Stimulated activated CD4-positive, alpha-beta T cell treated with anti-CD3 and anti-CD28 coated beads, Interleukin-4, amount 100 ng/mL, for 48 hours (primary cell): ENCODE measurements around the gene GCH1.
"Not testable (repeated sequence)": the region's sequence is repeated elsewhere in the genome, so short reads cannot be mapped to it uniquely, and the experiment has no call there.

Experiments used
- DNase-seq, 2 donors: peaks; one replicate each; pipeline ENCODE4 v3.0.0-alpha.2; 2020; ENCODE audit warnings: low read depth in 2 of 2

The GCH1 gene

DNA sequence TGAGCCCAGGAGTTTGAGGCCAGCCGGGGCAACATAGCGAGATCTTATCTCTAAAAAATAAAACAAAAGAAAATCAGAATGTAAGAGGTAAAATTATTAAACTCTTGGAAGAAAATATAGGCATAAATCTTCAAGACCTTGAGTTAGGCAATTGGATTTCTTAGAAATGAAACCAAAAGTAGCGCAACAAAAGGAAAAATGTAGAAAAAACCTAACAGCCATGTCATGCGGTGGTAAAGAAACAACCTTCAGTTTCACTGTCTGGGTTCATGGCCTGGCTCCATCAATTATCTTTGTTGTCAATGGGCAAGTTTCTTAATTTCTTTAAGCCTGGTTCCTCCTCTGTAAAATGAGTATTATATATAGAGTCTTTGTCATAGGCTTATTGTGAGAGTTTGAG is 5.6 kb upstream of the GCH1 start:
- no peak for DNase-seq

DNA sequence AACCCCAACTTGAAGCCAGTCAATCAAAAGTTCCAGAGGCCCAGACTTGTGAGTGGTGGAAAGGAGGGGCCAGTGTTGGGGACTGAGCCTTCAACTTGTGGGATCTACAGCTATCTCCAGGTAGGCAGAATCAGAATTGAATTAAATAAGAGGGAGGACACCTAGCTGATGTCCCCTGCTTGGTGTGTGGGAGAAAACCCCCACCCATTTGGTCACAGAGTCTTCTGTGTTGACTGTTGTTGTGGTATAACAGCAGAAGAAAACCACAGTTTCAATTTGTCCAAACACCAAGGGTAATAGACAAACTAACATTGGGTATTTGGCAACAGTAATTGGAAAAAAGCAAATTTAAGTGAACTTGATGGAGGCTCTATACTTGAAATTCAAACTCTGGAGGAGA is 3.4 kb upstream of the GCH1 start:
- DNase-seq, result no peak

DNA sequence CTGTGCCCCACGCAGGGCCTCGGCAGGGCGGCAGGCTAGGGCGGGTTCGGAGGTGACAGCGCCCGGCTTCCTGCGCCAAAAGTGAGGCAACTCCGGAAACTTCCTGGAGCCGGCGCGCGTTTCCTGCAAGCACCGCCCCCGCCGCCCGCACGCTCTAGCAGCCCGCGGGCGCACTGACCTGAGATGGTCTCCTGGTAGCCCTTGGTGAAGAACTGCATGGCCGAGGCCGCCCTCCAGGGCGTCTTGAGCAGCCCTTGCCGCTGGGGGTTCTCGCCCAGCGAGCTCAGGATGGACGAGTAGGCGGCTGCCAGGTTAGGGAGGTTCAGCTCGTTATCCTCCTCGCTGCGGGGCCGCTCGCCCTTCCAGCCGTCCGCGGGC is 494 bp downstream of the GCH1 start:
- DNase-seq, result peak; percentile 68 to 71

DNA sequence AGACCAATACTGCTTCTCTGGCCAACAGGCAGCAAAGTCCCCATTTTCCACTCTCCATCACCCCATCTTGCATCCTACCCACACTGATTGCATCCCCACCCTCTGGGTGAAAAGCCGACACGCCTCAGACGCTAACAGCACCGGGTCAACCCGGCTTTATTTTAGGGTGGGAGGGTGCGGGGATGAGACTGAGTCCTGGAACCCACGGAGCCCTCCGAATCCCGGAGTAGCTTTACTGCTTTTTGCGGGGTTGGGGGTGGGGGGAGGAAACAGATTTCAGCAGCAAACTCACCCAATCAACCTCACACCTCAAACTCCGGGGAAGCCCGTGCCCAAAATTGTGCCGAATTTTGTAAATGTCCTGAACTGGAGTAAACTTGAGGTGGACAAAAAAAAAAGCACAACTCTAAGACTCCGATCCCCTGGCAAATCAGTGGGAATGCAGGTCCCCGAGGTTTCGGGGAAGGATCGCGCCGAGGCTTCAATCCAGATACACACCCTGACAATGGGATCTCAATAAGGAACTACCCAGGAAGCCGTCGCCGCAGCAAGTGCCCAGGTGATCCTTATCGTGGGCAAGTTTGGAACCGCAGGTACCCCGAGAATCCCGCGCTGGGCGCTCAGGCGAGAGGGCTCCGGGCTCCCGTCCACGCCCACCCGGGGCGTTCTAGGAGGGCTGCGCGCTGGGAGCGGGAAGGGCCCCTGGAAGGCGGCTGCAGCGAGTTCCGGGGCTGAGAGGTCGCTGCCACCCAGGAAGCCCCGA is 1.1 kb downstream of the GCH1 start:
- no peak for DNase-seq

DNA sequence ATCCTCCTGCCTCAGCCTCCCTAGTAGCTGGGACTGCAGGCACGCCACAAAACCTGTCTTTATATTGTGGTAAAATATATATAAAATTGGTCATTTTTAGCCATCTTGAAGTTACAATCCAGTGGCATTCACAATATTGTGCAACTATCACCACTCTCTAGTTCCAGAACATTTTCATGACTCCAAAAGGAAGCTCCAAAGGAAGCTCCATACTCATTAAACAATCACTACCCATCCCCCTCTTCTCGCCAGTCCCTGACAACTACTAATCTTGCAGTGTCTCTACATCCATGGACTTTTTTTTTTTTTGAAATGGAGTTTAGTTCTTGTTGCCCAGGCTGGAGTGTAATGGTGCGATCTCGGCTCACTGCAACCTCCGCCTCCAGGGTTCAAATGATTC is 3.1 kb downstream of the GCH1 start:
- no peak for DNase-seq

DNA sequence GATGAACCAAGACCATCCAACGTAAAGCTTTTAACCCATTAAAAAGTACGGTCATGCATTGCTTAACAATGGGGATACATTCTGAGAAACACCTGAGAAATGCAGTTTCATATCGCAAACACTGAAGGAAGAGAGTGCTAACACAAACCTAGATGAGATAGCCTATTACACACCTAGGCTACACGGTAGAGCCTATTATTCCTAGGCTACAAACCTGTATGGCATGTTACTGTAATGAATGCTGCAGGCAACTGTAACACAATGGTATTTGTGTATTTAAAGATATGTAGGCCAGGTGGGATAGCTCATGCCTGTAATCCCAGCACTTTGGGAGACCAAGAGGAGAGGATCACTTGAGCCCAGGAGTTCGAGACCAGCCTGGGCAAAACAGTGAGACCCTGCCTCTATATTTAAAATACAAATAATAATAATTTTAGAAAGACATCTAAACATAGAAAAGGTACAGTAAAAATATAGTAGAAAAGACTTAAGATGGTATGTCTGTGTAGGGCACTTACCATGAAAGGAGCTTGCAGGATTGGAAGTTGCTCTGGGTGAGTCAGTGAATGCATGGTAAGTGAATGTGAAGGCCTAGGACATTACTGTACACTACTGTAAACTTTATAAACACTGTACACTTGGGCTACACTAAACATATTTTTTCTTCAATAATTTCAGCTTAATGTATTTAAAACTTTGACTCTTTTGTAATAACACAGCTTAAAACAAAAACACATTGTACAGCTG is 4.6 kb downstream of the GCH1 start:
- not testable (repeated sequence) for DNase-seq

DNA sequence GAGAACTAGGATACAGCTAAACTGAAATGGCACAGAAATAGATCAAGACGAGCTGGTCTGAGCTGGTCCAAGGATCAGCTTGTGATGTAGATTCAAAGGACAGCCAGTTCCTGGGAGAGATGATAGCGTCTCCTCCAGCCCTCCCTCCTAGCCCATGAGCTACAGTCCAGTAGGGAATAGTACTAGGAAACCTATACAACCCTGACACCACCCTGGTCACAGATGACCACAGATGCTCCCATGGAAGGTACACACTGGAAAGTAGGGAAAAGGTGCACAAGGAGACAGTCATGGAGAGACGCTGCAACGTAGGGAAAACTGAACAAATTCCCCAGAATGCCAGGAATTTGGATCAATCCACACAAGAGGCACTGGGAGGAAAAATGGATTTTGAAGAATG is 6.9 kb downstream of the GCH1 start:
- no peak for DNase-seq

DNA sequence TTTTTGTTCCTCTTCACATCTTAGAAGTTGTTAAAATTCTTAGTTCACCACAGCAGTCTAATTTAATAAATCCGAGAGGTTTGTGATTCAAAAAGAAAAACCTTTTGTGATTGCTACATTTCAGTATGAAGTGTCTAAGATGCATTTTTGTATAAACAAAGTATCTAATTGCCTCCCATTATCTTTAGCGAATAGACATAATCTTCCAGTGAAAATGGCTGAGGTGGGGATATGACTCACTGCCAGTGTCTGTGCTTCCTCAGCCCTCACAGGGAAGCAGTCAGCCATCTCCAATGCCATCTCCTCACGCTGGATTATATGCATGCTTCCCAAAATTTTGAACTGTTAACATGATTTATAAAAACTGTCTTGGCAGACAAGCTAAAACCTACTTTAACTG is 7.6 kb downstream of the GCH1 start:
- no peak for DNase-seq

DNA sequence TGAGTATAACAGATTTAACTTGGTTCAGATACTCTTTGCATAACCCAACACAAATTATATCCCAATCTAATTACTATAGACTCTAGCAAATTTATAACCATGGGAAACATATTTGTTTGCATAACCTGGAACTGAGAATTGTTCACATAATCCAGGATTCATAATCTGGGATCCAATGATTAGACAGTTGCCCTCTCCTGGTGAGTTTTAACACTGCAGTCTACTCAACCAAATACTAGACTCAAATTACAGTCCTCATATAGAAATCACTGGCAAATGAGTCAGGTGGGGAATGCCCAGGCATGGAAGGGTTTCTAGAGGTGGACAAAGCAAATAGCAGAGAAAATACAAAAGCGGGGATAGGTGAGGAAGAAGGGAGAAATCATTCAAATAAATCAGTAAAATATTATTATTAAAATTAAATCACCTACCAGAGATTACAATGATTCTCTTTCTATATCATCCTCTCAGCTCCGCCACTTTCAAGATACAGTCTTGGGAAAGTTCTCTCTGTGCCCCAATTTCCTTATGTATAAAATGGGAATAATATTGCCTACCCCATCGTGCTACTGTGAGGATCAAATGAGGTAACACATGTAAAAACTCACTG is 9.4 kb downstream of the GCH1 start:
- DNase-seq, result peak in 1 of 2 donors; percentile 25

DNA sequence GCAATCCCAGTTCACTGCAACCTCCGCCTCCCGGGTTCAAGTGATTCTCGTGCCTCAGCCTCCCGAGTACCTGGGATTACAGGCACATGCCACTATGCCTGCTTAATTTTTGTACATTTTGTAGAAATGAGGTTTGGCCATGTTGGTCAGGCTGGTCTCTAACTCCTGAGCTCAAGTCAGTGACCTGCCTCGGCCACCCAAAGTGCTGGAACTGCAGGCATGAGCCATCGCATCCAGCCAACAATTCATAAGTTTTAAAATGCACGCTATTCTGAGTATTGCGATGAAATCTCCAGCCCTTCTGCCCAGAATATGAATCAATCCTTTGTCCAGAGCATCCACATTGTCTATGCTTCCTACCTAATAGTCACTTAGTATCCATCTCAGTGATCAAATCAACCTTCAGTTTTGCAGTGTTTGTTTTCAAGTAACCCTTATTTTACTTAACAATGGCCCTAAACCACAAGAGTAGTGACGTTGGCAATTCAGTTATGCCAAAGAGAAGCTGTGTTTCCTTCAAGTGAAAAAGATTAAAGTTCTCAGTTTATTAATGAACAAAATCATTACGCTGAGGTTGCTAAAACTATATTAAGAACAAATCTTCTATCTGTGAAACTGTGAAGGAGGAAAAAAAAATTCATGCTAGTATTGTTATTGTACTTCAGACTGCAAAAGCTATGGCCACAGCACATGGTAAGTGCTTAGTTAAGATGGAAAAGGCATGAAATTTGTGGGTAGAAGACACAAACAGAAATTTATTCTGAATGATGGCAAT is 11.0 kb downstream of the GCH1 start:
- no peak for DNase-seq

DNA sequence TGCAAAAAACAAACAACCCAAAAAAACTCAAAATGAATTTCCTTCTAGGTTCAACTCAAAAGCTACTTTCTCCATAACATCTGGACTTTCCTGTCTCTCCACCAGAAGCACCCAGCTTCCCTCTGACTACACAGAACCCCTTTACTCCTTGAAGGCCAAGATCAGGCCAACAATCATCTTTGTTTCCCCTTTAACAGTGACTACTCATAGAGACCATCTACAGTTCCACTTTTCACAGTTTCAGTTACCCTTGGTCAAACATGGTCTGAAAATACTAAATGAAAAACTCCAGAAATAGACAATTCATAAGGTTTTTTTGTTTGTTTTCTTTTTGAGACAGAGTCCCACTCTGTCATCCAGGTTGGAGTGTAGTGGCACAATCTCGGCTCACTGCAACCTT is 11.8 kb downstream of the GCH1 start:
- no peak for DNase-seq

DNA sequence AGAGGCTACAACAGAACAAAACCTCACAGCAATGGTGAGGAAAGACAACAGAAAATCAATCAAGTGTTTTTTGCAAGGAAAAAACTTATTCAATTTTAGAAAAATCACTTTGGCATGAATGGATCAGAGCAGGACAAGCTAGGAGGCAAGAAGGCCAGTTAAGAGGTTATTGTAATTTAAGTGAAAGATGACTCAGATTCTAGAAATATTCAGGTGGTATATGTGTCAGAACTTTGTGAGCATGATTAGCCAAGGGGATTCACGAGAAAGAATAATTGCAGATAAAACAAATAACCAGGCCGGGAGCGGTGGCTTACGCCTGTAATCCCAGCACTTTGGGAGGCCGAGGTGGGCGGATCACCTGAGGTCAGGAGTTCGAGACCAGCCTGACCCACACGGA is 12.7 kb downstream of the GCH1 start:
- DNase-seq, result no peak

DNA sequence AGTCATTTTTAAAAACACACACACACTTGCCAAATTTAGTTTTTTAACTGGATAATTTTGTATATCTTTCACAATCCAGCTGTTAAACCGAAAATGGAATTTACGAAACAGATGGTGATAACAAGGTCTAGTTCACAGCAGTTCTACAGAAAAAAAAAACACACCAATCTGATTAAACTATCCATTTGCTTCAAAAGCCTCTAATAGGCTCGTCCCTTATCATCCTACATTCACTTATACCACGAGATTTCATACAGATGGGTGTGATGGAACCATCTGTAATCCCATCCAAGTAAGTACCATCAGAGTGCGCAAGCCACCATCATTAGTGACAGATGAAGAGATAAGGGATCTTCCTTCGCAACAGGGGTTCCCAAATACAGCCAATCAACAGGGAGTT is 20.1 kb downstream of the GCH1 start:
- no peak for DNase-seq

DNA sequence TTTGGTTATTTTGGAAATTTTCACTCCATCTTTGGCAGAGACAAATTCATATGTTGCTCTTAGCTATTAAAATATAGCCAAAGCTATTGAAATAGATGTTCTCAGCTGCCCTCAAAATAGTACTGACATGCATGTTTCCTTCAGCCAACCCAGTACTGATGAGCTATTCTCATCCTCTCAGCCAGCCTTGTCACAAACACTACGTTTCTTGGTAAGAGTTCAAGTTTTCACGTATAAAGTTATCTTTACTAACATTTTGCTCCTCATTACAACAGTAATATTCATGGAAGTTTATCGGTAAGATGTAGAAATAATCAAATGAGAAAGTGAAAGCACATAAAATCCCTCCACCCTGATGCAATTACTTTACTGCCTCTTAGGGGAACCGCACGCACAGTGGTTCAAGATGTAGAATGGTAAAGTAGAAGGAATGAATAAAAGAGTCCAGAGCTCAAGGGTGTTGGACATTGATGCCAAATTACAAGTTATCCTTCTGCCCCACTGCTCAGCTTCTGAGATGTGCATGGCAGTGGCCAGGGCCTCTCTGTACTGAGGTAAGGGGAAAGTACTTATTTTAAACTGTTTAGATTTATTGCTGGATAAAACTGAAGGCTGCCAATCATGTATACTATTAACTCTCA is 20.7 kb downstream of the GCH1 start:
- no peak for DNase-seq

DNA sequence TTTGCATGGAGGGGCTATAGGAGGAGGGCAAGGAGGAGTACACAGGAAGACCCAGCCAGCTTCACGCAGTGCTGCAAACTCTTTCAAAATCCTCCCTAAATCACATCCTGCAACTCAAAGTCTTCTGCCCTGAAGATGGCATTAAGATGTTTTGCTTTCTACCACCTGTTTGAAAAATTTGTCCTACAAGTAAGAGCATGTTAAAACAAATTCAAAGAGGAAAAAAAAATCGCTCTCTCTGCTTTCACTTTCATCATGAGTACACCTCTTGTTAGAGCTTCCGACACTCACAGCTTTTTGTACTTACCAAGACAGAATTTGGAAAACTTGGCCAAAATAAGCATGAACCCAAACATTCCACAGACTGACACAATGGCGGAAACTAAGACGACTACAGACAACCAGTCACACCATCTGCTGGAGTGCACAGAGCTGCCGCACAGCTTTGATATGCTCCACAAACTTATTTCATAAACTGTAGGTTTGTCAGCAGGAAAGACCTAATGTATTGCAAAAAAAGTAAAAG is 21.3 kb downstream of the GCH1 start:
- no peak for DNase-seq

DNA sequence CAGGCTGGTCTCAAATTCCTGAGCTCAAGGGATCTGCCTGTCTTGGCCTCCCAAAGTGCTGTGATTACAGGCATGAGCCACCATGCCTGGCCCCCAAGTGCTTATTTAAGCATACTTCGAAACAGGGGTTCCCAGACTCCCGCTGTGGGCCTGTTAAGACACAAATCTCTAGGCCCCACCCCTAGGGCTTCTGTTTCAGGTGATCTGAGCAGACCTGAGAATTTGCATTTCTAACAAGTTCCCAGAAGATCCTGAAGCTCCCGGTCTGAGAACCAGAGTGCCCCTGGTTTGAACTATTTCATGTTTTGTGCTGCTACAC is 25.0 kb downstream of the GCH1 start:
- no peak for DNase-seq

DNA sequence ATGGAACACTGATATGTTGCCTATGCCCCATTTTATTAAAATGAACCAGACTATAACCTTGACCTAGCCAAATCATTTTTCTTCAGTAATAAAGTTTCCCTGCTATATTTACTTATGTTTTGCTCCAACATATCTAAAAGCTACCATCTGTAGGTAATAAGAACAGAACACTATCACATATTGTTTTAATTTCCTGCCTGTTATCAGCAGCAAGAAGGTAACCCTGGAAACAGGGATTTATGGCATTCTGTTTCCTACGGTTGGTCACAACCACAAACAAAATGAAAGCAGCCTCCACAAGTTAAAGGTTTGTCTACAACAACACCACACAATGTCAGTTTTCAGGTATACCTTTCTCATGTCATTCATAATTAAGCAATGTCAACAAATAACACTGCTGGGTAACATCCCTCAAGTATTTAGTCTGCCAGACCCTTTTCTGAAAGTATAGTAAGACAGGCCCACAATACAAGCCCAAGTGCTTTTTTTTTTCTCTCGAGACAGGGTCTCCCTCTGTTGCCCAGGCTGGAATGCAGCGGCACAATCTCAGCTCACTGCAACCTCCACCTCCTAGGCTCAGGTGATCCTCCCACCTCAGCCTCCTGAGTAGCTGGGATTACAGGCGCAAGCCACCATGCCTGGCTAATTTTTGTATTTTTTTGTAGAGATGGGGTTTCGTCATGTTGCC is 25.5 kb downstream of the GCH1 start:
- no peak for DNase-seq

DNA sequence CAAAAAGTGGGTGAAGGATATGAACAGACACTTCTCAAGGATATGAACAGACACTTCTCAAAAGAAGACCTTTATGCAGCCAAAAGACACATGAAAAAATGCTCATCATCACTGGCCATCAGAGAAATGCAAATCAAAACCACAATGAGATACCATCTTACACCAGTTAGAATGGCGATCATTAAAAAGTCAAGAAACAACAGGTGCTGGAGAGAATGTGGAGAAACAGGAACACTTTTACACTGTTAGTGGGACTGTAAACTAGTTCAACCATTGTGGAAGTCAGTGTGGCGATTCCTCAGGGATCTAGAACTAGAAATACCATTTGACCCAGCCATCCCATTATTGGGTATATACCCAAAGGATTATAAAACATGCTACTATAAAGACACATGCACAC is 27.0 kb downstream of the GCH1 start:
- not testable (repeated sequence) for DNase-seq

DNA sequence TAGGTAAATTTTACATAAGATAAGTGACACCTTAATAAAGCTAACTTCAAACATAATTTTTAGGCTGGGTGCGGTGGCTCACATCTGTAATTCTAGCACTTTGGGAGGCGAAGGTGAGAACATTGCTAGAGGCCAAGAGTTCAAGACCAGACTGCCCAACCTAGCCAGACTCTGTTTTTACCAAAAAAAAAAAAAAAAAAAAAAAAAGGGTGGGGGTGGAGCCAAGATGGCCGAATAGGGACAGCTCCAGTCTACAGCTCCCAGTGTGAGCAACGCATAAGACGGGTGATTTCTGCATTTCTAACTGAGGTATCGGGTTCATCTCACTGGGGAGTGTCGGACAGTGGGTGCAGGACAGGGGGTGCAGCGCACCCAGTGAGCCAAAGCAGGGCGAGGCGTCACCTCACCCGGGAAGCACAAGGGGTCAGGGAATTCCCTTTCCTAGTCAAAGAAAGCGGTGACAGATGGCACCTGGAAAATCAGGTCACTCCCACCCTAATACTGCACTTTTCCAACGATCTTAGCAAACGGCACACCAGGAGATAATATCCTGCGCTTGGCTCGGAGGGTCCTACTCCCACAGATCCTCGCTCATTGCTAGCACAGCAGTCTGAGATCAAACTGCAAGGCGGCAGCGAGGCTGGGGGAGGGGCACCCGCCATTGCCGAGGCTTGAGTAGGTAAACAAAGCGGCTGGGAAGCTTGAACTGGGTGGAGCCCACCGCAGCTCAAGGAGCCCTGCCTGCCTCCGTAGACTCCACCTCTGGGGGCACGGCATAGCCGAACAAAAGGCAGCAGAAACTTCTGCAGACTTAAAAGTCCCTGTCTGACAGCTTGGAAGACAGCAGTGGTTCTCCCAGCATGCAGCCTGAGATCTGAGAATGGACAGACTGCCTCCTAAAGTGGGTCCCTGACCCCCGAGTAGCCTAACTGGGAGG is 32.2 kb downstream of the GCH1 start:
- not testable (repeated sequence) for DNase-seq

DNA sequence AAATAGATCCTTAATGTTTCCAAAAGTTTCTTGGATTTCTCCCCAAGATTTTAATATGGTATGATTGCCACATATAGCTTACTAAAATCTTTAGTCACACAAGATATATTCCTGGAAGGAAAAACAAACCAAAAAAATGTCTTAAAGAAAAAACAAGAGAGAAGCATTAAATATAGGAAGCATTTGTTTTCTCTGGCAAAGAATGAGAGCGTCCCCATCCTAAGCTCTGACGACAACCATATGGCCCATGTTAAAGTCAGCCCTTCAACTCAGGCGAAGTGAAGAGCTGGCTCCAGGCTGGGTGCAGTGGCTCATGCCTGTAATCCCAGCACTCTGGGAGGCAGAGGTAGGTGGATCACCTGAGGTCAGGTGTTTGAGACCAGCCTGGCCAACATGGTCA is 35.6 kb downstream of the GCH1 start:
- DNase-seq, result no peak
